HG02885 (cell line): Measurements from ENCODE around the gene LRRC58.
"Not testable (repeated sequence)": the region's sequence is repeated elsewhere in the genome, so short reads cannot be mapped to it uniquely, and the experiment has no call there.

Experiments
- ATAC-seq: cut with Tn5 transposase; IDR thresholded peaks from one replicate; pipeline ENCODE4 v1.9.1; 2021; ENCODE audit warnings: mild to moderate bottlenecking; ENCODE audit not compliant: unreplicated experiment, poor library complexity

The LRRC58 gene

GRCh38 chr3:120341658-120342346 lies 7.4 kb downstream of the LRRC58 start:
- no peak for ATAC-seq

DNA sequence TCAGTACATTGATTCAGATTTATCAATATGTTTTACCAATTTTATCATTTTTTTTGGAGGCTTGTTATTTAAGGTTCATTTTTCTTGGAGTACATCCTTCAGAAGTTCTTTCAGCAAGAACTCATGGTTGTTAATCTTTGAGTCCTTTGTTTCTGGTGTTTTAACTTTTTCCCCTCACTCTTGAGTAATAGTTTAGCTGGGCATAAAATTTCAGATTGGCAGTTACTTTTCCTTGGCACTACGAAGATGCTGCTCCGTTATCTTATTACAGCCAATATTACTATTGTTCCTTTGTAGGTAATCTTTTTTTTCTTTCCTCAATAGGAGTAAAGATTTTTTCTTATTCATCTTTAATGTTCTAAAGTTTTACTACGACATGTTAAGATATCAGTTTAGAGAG lies 9.8 kb downstream of the LRRC58 start:
- no peak for ATAC-seq

DNA sequence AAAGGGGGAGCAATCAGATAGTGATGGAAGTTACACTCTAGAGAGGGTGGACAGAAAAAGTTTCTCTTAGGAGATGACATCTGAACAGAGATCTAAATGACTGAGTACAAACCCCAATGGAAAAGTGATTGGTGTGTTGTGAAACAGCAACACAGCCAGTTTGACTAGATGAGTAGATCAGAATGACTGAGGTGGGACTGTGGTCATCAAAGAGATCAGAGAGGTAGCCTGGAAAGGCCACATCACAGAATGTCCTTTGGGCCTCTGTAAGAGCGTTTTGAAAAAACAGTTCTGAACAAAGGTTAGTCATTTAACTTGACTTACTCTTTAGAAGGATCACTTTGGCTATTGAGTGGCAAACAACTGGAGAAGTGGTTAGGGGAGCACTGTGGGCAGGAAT lies 10.6 kb downstream of the LRRC58 start:
- no peak for ATAC-seq

DNA sequence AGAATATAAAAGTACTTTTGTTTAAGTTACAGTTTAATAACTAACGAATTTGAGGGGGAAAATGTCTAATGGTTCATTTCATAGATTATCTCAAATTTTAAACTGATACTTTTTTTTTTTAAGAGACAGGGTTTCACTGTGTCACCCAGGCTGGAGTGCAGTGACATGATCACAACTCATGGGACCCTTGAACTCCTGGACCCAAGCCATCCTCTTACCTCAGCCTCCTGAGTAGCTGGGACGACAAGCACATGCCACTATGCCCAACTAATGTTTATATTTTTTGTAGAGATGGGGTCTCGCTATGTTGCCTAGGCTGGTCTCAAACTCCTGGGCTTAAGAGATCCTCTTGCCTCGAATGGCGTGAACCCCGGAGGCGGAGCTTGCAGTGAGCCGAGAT lies 16.5 kb downstream of the LRRC58 start:
- ATAC-seq = no peak

- no peak for ATAC-seq
Observed at GRCh38 chr3:120331076-120331475, 18.1 kb downstream of the LRRC58 start.

DNA sequence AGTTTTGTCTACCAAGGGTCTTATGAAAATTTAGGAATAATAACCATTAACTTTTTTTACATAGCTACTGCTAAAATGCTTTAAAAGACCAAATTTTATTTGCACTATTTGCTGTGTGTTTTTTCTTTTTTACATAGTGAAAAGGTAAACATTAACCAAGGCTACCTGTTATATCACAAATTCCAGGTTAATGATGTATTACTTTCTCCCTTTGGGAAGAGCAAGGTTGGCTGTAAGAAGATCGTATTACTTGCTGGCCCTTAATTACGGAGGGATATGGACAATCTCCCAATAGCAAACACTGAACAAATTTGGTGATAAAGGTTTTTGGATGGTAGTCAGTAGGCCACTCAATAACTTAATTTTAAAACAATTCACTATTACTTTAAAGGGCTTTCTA lies 22.4 kb downstream of the LRRC58 start:
- no peak for ATAC-seq

GRCh38 chr3:120324190-120324589 lies 25.0 kb downstream of the LRRC58 start:
- no peak for ATAC-seq

DNA sequence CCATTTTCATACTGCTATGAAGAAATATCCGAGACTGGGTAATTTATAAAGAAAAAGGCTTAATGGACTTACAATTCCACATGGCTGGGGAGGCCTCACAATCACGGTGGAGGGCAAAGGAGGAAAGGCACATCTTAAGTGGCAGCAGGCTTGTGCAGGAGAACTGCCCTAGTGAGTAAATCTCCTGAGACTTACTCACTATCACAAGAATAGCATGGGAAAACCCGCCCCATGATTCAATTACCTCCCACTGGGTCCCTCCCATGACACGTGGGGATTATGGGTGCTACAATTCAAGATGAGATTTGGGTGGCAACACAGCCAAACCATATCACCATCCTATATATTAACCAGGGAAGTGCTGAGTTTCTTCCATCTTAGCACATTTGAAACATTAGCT lies 25.4 kb downstream of the LRRC58 start:
- not testable (repeated sequence) for ATAC-seq

GRCh38 chr3:120311863-120312794 lies 37.0 kb downstream of the LRRC58 start:
- no peak for ATAC-seq

DNA sequence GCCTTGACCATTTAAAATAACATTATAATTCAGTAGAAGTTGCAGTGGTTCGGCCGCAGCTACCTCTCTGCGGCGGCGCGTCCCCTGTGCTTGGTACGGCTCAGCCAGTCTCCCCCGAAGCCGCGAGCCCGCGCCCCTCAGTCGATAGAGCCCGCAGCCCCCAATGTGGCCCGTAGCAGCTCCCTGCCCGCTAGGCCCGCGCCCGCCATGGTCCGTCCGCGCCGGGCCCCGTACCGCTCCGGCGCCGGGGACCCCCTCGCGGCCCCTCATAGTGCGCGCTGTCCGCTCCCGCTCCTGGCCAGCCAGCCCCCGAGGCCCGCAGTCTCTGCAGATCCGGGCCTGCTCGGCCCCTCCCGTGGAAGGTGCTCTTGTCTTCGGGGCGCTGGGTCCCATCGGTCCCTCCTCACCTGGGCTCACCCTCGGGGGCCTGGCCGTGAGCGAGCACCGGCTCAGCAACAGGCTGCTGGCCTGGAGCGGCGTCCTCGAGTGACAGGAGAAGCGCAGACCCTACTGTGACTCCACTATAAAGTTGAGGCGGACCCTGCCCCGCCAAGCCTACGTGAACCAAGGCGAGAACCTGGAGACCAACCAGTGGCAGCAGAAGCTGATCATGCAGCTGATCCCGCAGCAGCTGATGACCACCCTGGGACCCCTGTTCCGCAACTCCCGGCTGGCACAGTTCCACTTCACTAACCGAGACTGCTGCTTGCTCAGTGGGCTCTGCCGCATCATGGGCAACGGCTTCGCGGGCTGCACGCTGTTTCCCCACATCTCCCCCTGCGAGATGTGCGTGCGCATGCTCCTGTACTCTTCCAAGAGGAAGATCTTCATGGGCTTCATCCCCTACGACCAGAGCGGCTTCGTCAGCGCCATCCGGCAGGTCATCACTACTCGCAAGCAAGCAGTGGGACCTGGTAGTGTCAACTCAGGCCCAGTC lies 42.4 kb downstream of the LRRC58 start:
- no peak for ATAC-seq

DNA sequence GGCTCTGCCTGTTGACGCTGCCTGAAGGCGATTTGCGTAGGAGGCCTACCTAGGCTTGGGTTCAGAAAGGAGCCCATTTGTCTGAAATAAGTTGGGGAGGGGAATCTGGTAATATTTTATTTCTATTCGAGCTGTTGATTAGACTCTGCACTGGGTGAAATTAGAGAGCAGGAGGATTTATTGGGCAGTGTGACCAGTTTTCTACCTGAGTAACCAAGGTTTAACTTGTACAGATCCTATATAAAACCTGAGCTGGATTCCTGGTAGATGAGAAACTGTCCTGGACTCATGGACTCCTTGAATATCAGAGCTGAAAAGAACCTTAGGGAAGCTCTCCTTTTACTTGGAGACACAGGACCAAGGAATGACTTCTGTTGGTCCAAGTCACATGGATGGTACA lies 44.5 kb downstream of the LRRC58 start:
- ATAC-seq = no peak

- ATAC-seq = no peak
Observed at GRCh38 chr3:120302361-120302760, 46.8 kb downstream of the LRRC58 start.

DNA sequence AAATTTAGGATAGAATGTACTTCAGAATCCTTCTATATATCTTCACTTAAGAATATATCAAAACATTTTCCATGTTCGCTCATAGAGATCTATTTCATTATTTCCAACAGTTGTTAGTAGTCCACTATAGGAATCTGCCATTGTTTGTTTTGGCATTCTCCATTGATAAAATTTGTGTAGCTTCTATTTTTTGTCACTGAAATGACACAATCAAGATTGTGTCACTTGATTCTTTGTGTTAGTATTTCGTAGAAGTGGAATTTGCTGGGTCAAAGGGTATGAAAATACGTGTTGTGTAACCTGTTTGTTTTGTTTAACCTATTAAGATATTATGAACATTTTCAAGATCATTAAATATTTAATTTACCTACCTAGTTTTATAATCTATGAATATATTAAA lies 48.2 kb downstream of the LRRC58 start:
- no peak for ATAC-seq

DNA sequence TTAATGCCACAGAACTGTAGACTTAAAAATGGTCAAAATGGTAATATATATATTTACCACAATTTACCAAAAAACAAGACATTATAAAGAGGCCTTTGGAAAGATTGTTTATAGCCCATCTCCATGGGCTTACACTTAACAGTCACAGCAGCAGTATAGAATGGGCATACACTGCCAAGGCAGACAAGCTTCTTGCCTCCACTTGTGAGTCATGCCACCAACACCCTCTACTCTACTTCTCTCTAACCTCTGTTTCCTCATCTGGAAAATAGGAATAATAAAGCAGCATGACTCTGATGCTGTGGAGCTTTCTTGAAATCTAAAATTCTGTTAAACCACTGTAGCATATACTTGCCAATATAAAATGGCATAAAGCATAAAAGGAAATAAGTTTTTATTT lies 49.8 kb downstream of the LRRC58 start:
- ATAC-seq = no peak

GRCh38 chr3:120298996-120299395 lies 50.2 kb downstream of the LRRC58 start:
- no peak for ATAC-seq

- ATAC-seq = not testable (repeated sequence)
Observed at GRCh38 chr3:120291552-120291951, 57.6 kb downstream of the LRRC58 start.

- no peak for ATAC-seq
Observed at GRCh38 chr3:120289636-120290035, 59.5 kb downstream of the LRRC58 start.

DNA sequence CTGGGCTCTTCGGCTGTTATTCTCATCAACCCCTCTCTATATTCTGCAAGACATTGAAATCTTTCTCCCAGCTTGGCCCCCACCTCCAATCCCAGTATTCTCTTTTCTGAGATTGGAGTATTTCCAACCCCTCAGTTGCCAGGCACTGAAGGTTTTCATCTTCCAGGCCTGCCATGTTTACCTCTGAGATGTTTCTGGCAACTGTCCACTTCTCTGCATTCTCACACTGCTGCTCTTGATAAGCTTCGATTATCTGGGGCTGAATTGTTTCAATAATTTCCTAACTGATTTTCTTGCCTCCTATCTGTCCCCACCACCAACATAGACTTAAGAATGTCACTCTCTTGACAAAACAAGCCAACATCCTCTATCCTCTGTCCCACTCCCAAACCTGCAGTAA lies 62.7 kb downstream of the LRRC58 start:
- no peak for ATAC-seq

GRCh38 chr3:120285508-120285841 lies 63.7 kb downstream of the LRRC58 start:
- no peak for ATAC-seq

GRCh38 chr3:120284747-120285507 lies 64.2 kb downstream of the LRRC58 start, which contains the start of gene GPR156:
Gene GPR156 (minus strand): TSS chr3:120285222. CDS start chr3:120244098, 41,124 bp downstream.
- ATAC-seq = peak; percentile 56
